Type B pancreatic cell (in vitro differentiated cells): ENCODE data around the gene NELFE. TPM values are rescaled to one million over a fixed set of nuclear protein-coding genes. Genes with fewer than 3 reads are reported as not detected.

ENCODE experiments used
- DNase-seq: peaks from one replicate; pipeline ENCODE4 v3.0.0; 2021; ENCODE audit warnings: mixed read lengths; ENCODE audit not compliant: unreplicated experiment; ENCODE audit errors: extremely low spot score
- H3K27ac Mint-ChIP-seq: 2 replicates; pipeline ENCODE4 v1.8.0; 2021; ENCODE audit warnings: mild to moderate bottlenecking, mixed read lengths
- H3K27me3 Mint-ChIP-seq: 2 replicates; pipeline ENCODE4 v1.8.0; 2021; ENCODE audit warnings: mixed read lengths
- H3K36me3 Mint-ChIP-seq: 2 replicates; pipeline ENCODE4 v1.8.0; 2021; ENCODE audit warnings: mixed read lengths
- H3K4me1 Mint-ChIP-seq: one replicate; pipeline ENCODE4 v1.8.0; 2021; ENCODE audit warnings: mixed read lengths; ENCODE audit not compliant: unreplicated experiment
- H3K4me3 Mint-ChIP-seq: 2 replicates; pipeline ENCODE4 v1.8.0; 2021; ENCODE audit warnings: mild to moderate bottlenecking, mixed read lengths
- H3K9me3 Mint-ChIP-seq: 2 replicates; pipeline ENCODE4 v1.8.0; 2021; ENCODE audit warnings: mixed read lengths
- CTCF ChIP-seq: fragments of 200-600 bp; sonication (generic); conservative IDR thresholded peaks from 2 replicates; pipeline ENCODE4 v1.5.0; 2021; ENCODE audit warnings: antibody characterized with exemption, mild to moderate bottlenecking
- total RNA-seq: library from RNA; stranded (reverse); gene quantifications from 2 replicates; pipeline ENCODE4 v1.2.1, GENCODE V29; 2021; ENCODE audit warnings: low replicate concordance

NELFE gene
- total RNA-seq, 1 donor from 2014 or later: 73.0 TPM

GRCh38 chr6:31954511-31954910, 4.3 kb downstream of the NELFE start:
- H3K36me3 Mint-ChIP-seq: peaks cover 23% of the 10 kb centered on the region
- TF ChIP-seq CTCF: no peak
- H3K4me1 Mint-ChIP-seq: peaks cover 17% of the 10 kb centered on the region
- no peaks in the 10 kb centered on the region for H3K27me3 Mint-ChIP-seq
- no peaks in the 10 kb centered on the region for H3K9me3 Mint-ChIP-seq
- DNase-seq: no peak
- H3K27ac Mint-ChIP-seq: no peak overlapping the region
- H3K4me3 Mint-ChIP-seq: no peak overlapping the region

GRCh38 chr6:31952890-31953289, 5.9 kb downstream of the NELFE start:
- H3K27ac Mint-ChIP-seq: no peak overlapping the region
- H3K36me3 Mint-ChIP-seq: peaks cover 23% of the 10 kb centered on the region
- no peaks in the 10 kb centered on the region for H3K9me3 Mint-ChIP-seq
- H3K27me3 Mint-ChIP-seq: no peaks in the 10 kb centered on the region
- H3K4me1 Mint-ChIP-seq: peaks cover 7% of the 10 kb centered on the region
- DNase-seq: no peak
- H3K4me3 Mint-ChIP-seq: no peak overlapping the region
- TF ChIP-seq CTCF: no peak

- no peak overlapping the region for H3K4me3 Mint-ChIP-seq
These were observed 6.5 kb downstream of the NELFE start for GRCh38 chr6:31952140-31952805.

GRCh38 chr6:31949926-31950548, 8.7 kb downstream of the NELFE start:
- Mint-ChIP-seq H3K4me3 (no peak overlapping the region), H3K4me1 (peaks cover 5% of the 10 kb centered on the region), H3K36me3 (peaks cover 14% of the 10 kb centered on the region), H3K27ac (peak overlapping the region; percentile 32), H3K27me3 (peaks cover 13% of the 10 kb centered on the region), H3K9me3 (no peaks in the 10 kb centered on the region)
- no peak for TF ChIP-seq CTCF
- no peak for DNase-seq

More at GRCh38 chr6:31952140-31952805, 6.5 kb downstream of the NELFE start:
- Mint-ChIP-seq H3K36me3 (peaks cover 17% of the 10 kb centered on the region), H3K27me3 (no peaks in the 10 kb centered on the region), H3K9me3 (no peaks in the 10 kb centered on the region), H3K4me1 (peaks cover under 1% of the 10 kb centered on the region), H3K27ac (no peak overlapping the region)
- TF ChIP-seq CTCF: peak; percentile 81
- no peak for DNase-seq

GRCh38 chr6:31948753-31949413, 9.9 kb downstream of the NELFE start:
- no peak for TF ChIP-seq CTCF
- peaks cover 5% of the 10 kb centered on the region for H3K4me1 Mint-ChIP-seq
- DNase-seq: no peak
- no peak overlapping the region for H3K4me3 Mint-ChIP-seq
- peaks cover 9% of the 10 kb centered on the region for H3K36me3 Mint-ChIP-seq
- H3K9me3 Mint-ChIP-seq: no peaks in the 10 kb centered on the region
- peaks cover 18% of the 10 kb centered on the region for H3K27me3 Mint-ChIP-seq
- peak overlapping the region; percentile 32 for H3K27ac Mint-ChIP-seq
